ENCODE data around the gene MRPS5.

MRPS5 gene

DNA sequence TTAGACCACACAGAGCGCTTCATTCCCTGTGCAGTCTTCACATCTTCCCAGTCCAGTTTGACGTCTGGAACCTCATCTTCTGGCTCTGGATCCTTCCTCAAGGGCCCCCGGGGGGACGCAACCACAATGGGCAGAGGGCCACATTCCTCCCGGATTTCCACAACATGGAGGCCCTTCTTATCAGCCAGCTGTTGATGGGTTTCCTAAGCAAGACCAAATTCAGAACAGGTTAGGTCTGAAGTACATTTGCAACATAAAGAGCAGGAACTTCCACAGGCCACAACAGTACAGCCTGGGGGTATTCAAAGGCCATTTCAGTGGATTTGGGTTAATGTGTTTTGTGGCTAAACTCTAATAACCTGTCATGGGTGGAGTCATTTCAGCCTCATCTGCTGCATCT is 34.2 kb downstream of the MRPS5 start:
- no peak for DNase-seq

DNA sequence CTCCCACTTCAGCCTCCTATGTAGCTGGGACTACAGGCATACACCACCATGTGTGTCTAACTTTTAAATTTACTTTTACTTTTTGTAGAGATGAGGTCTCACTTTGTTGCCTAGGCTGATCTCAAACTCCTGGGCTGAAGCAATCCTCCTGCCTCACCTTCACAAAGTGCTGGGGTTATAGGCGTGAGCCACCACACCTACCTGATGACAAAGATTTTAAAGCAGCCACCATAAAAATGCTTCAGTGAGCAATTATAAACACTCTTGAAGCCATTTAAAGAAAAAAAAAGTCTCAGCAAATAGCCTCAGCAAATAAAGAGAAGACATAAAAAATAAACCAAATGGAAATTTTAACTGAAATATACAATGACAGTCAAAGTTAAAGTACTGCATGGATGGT is 35.6 kb downstream of the MRPS5 start:
- no peak for DNase-seq

DNA sequence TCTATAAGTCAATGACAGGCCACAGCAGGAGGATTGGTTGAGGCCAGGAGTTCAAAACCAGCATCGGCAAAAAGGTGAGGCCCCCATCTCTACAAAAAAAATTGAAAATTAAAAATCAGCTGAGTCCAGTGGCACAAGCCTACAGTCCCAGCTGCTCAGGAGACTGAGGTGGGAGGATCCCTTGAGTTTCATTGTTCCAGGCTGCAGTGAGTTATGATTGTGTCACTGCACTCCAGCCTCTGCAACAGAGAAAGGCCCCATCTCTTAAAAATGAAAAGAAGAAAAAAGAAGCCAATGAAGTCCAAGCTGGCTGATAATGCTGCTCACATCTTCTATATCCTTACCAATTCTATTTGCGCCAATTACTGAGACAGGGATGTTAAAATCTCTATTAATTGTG is 39.1 kb downstream of the MRPS5 start:
- no peak for DNase-seq

DNA sequence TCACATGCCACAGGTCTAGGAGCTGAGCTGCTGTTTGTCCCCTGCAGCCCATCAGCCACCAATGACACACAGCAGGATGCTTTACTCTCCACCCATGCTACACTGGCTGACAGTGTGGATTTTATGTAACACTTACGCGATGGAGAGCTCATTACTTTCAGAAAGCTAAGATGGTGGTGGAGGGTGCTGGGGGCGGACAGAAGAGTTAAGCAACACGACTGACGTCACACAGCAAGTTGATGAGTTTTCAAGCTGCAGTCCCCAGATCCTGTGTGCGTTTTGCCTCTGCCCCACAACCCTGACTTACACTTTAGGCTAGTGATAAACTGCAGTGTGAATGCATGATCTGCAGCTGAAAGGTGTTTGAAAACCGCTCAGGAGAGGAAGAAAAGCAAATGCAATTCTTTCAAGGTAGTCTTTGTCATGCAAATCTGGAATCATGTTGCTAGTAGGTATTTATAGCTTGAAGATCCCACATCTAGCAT is 42.4 kb downstream of the MRPS5 start:
- DNase-seq: no peak

DNA sequence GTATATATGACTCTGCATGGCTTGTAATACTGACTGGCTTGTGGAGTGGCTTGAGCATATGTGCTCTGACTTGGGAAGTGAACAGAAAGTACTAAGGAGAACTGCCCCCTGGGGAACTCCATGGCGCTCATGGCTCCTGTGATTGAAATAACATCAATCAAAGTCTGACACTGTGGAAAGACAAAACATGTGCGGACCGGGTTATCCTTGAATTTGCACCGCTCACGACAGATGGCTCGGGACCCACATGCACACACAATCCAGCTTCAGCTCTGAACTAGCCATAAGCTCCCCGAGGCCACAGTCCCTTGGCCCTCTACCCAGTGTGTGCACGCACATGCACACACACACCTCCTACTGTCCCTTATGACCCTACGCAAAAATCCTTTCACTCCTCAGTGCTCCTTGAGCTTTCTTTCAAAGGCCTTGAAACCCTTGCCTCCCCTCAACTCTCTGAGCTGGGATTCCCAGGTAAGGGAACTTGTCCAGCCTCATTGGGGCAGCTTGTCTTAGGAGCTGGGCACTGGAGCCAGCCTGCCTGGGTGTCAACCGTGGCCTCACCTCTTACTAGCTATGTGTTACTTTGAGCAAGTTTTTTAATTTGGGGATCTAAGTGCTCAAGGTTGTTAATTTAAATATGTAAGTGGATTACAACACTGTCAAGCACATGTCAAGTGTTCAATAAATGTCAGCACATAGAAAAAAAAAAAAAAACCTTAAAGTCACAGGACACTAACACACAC is 43.6 kb downstream of the MRPS5 start:
- peak in 1 of 3 experiments; percentile 9 for DNase-seq

GRCh38 chr2:95077530-95077825 is 44.1 kb downstream of the MRPS5 start:
- DNase-seq: peak; percentile 5 to 23 (median 12)

DNA sequence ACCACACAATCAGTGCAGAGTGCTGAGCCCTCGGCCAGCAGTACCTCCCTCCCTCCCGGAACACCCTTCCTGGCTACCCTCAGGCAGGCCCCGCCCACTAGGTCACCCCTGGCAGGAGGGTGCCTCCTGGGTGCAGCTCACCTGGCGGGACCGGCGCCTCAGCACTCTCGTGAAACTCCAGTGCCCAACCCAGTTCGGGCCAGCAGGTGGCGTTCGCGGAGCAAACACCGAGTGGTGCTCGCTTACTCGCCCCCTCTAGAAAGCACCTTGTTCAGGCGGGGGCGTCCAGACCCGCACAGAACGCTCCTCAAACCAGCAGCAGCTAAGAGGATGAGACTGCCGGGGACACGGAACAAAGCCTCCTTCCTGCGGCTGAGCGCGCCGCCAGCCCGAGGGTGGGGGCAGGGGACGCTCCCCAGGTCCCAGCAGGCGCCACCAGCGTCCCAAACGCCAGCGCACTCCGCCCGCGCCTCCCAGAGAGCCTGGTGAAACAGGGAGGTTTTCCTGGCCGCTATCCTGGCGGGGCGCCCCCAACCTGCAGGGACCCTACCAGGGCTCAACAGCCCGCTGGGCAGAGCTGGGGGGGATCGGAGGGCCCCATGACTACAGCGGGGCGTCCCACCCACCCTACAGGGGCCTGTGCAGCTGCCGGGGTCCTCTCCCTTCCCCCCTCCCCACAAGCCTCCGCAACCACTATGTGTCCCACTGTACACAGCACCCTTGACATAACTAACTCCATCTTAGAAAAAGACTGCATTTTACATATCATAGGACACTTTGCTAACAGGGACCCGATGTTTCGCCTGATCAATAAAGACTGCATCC is 44.7 kb downstream of the MRPS5 start:
- peak; percentile 83 to 88 (median 84) for DNase-seq

- DNase-seq: no peak
Measured at GRCh38 chr2:95075440-95076132, 46.0 kb downstream of the MRPS5 start.

- DNase-seq: peak in 1 of 3 experiments; percentile 61
Measured at GRCh38 chr2:95074663-95075439, 46.8 kb downstream of the MRPS5 start.

DNA sequence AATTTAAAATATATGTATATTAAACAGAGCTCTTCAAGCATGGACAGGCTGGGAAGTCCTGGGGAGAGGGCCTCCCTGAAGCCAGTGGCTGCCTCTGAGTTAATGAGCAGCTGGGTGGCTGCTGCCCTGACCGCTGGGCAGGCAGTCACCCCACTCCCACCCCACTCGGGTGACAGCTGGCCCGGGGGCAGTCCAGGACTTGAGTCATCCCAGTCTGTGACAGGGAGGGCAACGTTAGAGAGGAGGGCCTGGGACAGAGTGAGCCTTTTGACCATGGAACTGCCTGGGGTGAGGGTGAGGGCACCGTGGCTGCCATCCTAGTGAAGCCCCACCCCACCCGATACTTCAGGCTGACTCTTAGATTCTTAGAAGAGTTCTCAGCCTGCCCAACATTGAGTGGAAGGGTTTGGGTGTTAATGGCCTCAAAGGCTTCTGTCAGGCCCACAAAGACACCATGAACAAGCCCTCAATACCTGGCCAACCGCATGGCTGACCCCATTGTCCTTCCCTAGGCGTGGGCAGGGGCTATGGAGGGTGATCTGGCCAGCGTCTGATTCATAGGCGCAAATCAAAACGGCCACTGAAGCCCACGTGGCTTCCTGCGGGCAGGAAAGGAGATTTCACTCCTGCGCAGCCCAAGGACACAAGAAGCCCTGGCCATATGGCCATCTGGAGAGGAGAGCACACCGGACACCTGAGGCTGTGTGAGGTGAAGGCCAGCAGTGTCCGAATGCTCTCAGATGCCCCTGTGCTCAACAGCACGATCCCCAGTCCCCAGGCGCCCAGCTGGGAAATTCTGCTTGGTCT is 47.5 kb downstream of the MRPS5 start:
- DNase-seq: no peak

GRCh38 chr2:95072424-95072823 is 49.2 kb downstream of the MRPS5 start:
- DNase-seq: no peak

DNA sequence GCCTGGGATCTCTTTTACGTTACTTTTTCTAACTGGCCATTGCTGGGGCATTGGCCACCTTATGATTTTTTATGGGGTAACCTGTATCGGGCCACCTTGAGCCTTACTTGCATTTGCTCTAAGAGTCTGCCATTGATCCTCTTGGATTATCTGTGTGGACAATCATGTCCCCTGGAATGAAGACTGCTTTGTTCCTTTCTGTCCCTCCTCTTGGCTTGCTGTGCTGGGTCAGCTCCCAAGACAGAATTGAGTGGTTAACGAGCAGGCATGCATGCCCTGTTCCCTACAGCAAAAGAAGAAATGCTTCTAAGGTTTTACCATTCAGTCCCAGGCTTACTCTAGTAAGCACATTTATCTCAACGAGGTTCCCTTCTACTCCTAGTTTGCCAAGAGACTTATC is 49.8 kb downstream of the MRPS5 start:
- no peak for DNase-seq

DNA sequence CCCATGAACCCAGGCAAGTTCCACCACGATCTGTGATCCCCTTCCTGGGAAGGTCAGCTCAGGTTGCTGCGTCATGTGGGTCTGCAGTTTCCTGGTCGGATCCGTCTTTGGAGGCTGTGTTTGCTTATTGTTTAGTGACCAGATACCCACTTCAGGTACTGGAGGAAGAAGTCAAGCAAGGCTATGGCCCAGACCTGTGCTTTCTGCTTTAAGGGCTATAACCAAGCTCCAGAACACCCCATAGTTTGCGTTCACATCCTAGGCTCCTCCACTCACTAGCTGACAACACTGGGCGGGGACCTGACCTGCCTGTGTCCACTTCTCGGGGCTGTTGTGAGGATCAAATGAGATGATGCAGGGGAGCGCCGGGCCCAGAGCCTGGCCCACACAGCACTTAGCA is 52.1 kb downstream of the MRPS5 start:
- DNase-seq: no peak

DNA sequence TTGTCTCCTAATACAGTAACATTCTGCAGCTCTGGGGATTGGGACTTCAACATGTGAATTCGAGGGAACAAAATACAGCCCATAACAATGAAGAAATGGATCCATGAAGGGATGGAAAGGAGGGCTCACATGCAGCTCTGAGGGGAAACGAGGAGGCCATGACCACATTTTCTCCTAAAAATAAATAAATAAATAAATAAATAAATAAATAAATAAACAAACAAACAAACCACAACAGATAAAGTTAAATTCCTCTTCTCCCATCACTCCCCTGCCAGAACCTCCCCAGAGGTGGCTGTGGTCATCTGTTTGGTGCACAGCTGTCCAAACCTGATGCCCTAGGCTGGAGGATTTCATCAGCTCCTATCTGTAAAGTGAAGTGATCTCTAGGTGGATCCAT is 53.4 kb downstream of the MRPS5 start:
- DNase-seq: no peak

DNA sequence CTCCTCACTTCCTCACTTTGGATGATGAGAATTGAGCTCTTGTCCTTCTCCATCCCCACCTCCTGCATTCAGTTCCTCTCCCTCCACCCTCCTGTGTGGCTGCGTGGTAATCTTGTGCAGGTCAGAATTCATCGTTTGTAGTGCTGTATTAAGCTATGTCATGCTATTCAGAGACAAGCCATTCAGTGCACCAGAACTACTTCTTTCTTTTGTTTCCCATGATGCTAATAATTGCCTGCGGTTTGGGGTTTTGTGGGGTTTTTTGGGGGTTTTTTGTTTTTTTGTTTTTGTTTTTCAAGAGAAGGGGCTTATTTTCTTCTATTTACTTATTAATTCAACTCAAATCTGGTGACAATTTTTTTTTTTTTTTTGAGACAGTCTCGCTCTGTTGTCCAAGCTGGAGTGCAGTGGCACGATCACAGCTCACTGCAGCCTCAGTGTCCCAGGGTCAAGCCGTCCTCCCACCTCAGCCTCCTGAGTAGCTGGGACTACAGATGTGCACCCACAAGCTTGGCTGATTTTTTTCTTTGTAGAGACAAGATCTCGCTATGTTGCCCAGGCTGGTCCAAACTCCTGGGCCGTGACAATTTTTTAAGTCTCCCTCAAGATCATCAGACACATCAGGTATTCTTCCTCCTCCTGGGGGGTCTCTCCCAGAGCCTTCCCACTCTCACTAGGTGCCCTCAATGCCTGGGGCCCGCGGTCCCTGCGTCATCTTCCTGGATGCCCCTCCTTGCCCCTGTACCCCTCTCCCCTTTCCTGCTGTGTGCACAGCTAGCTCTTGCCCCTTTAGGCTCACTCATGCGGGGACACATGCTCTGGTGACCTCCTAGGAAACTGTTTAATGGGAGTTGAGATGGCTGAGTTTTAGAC is 58.3 kb downstream of the MRPS5 start:
- DNase-seq: no peak

DNA sequence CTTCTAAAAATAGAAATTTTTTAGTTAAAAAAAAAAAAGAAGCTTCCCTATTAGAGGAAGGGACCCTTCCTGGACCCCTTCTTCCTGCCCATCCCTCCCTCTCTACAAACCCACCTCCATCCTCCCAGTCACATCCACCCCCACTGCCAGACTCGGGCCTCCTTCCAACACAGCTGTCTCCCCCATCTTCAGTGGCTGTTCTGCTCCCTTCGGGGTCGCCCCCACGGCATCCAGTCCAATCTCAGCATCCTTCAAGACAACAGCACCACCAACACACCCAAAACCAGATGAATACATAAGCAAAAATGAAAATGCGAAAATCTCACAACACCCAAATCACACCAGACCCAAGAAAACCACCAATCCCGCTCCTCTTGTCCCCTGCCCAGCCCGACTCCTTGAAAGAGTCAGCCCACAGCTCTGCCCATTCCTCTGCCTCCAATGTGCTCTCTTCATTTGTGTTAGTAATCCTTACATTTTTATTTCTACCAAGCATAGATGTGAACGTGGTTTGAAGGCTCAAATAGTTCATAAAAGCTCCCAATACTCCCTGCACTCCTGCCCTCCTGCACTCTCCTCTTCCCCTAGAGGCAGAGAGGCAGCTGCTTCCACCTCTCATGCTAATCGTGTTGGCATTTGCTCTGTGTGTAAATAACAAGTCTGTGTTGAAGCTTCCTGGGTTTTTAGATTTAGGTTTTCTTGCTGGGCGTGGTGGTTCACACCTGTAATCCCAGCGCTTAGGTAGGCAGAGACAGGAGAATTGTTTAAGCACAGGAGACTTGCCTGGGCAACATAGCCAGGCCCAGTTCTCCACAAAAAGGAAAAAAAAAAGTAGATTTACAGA is 59.1 kb downstream of the MRPS5 start:
- peak; percentile 14 to 70 (median 32) for DNase-seq

GRCh38 chr2:95061601-95062183 is 59.9 kb downstream of the MRPS5 start:
- no peak for DNase-seq

GRCh38 chr2:95061119-95061512 is 60.5 kb downstream of the MRPS5 start:
- DNase-seq: no peak

DNA sequence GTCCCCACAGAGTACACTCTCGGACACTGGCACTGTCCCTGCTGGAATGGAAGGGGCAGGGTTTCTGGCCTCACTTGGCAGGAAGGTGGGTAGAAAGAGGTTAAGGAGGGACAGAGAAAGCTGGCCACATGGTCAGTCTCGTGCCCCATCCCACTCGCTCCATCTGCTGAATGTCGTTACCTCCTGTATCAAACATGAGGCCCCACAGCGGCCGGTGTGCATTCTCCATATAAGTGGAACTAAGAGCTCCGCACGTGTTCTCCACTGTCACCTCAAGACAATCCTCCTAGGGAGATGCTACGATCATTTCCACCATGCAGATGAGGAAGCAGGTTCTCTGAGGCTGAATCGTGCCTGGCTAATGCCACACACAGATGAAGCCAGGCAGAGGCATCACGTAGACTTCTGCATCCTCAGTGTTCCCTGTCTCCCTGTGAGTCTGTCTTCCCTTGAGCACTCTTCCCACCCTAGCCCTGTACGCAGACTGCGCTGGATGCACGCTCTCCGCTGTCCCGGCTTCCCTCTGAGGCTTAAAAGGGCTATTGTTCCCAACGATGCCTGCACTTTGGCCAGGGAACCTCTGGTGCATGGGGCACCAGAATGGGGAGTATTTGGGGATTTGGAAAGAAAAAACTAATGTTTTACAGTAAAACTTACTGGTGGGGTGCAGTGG is 61.0 kb downstream of the MRPS5 start:
- DNase-seq: no peak

Measured in NCI-H1417 (cell line).